GM19463 (cell line): ENCODE data around the gene SOAT1.

ENCODE experiments used
- ATAC-seq: cut with Tn5 transposase; IDR thresholded peaks from one replicate; pipeline ENCODE4 v1.9.1; 2021; ENCODE audit warnings: mild to moderate bottlenecking, moderate library complexity; ENCODE audit not compliant: unreplicated experiment

Gene SOAT1

GRCh38 chr1:179303200-179303785 is 9.7 kb downstream of the SOAT1 start:
- ATAC-seq = no peak

DNA sequence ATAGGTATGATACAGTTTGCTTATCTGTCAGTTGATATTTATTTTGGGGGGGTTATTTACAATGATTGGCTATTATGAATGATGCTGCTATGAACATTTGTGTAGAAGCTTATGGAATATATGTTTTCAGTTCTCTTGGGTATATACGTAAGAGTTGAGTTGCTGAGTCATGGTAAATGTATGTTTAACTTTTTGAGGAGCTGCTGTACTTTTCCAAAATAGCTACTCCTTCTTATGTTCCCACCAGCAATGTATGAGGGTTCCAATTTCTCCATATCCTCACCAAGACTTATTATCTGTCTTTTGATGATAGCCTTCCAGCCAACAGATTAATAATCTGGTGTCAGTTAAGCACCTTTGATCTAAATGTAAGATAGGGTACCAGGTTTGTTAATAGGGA is 11.9 kb downstream of the SOAT1 start:
- ATAC-seq = no peak

DNA sequence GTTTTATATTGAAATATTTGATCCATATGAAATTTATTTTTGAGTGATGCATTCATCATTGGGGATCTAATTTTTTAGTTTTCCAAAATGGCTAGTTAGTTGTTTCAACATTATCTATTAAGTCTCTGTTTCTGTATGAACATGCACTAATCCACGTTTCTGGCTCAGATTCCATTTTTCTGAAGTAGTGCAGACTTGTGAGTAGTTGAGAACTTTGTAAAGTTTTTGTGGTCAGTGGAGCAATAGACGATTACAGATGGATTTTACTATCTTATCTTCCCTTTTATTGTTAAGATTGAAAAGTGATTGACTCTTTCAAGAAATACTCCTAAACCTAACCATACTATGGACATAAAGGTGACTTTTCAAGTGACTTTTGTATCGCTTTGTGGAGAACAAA is 16.7 kb downstream of the SOAT1 start:
- no peak for ATAC-seq

- no peak for ATAC-seq
These were observed 17.1 kb downstream of the SOAT1 start for GRCh38 chr1:179310721-179311120.

GRCh38 chr1:179311149-179311700 is 17.6 kb downstream of the SOAT1 start:
- ATAC-seq = no peak

DNA sequence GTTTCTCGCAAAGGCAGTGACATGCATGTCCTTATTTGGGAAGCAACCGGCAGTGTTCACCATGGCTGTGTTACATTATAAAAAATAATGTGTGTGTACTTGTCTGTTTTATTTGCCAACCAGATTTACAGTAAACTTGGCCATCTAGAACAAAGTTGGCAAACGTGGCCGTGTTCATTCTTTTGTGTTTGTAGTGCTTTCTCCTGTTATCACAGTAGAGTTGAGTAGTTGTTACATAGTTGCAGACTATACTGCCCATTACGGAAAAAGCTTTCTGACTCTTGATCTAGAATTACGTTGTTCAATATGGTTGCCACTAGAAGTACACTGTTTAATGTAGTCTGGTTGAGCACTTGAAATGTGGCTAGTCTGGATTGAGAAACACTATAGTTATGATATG is 19.4 kb downstream of the SOAT1 start:
- no peak for ATAC-seq

GRCh38 chr1:179314928-179315327 is 21.3 kb downstream of the SOAT1 start:
- ATAC-seq = no peak

DNA sequence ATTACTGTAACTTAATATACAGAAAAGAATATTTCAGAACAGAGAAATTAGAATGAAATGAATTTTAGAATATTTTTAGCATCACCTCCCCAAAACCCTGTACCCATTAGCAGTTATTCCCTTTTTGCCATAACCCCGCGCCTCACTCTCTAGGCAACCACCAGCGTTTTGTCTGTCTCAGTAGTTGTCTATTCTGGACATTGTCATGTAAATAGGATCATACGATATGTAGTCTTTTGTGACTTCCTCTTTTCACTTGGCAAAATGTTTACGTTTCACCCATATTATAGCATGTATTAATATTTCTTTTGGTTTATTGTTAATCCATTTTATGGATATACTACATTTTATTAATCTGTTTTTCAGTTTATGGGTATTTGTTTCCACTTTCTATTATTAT is 24.9 kb downstream of the SOAT1 start:
- ATAC-seq = no peak

DNA sequence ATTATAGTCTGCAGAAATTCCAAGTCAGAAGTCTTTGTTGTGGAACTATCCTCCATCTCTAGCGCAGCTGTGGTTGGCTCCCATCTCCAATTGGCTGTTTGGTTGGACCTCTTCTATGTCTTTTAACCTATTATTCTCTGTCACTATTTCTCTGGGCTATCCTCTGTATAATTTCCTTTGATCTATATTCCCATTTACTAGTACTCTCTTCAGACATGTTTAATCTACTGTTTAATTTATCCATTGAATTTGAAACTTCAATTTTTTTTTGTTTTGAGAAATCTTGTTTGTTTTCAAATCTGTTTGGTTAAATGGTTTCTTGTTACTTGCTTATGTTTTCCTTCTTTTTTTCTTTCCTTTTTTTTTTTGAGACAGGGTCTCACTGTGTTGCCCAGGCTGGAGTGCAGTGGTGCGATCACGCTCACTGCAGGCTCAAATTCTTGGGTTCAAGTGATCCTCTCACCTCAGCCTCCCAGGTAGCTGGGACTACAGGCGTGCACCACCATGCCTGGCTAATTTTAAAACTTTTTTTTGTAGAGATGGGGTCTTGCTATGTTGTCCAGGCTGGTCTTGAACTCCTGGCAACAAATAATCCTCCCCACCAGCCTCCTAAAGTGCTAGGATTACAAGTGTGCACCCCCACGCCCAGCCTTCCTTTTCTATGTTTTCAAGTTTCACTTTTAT is 28.1 kb downstream of the SOAT1 start:
- no peak for ATAC-seq

DNA sequence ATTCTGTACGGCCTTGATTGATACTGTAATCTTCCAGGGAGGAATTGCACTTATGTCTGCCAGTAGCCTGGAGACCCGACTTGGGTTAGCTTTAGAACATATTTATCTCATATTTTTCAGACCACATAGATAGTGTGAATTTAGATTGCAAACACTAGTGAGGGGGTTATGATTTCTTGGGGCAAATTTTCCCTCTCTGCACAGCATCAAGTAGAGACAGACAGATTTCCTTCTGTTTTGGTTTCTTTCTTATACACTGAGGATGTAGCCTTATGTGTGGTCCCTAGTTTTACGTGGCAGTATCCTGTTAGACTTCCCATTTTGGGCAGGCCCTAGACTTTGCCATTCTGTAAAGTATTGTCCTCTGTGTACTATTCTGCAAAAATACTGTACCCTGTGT is 29.0 kb downstream of the SOAT1 start:
- no peak for ATAC-seq

GRCh38 chr1:179323436-179323835 is 29.8 kb downstream of the SOAT1 start:
- no peak for ATAC-seq

DNA sequence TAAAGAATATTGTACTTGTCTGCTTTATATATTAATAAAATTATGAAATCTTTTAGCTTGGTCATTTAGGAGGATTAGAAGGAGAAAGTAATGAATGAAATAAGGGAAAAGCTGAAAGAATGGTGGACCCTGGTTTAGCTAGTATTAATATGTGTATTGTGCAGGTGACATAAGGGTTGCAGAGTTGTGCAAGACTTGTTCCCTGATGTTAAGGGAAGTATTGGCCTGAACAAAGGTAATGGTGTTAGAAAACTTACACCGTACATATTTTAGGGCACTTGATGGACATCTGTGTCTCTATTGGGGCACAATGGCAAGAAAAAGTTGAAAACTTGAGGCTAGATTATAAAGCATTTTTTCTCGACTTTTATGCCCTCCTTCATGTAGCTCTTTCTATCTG is 32.2 kb downstream of the SOAT1 start:
- no peak for ATAC-seq

DNA sequence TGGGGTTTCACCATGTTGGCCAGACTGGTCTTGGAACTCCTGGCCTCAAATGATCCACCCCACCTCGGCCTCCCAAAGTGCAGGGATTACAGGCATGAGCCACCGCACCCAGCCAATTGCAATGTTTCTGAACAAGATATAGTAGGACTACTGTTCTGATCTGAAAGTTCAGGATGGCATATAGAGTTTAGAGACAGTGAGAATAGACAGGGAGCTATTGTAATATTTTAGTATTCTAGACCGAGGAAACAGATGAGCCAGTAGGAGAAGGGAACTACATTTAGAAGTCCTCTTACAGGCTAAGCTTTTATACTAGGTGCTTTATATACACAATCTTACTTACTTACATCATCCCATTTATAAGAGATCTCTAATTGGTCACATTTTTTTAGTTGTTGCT is 33.1 kb downstream of the SOAT1 start:
- ATAC-seq = no peak

- ATAC-seq = no peak
These were observed 33.6 kb downstream of the SOAT1 start for GRCh38 chr1:179327196-179327595.

DNA sequence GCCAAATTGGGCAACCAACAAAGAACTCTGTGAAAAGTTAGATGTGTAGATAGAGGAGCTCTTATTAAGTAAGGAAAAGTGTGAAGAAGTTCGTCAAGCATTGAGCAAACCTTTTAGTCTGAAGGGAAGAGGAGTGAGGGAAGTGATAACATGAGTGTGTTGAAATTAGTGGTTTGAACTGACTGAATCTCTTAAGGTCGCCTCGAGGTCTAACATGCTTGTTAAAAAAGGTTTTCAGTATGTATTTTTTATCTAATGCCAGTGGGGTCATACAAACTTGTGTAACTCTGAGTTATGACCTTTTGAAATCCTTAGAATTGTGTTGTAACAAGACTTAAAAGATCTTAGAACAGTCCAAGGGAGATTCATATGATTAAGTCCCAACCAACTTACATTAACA is 34.1 kb downstream of the SOAT1 start:
- no peak for ATAC-seq

DNA sequence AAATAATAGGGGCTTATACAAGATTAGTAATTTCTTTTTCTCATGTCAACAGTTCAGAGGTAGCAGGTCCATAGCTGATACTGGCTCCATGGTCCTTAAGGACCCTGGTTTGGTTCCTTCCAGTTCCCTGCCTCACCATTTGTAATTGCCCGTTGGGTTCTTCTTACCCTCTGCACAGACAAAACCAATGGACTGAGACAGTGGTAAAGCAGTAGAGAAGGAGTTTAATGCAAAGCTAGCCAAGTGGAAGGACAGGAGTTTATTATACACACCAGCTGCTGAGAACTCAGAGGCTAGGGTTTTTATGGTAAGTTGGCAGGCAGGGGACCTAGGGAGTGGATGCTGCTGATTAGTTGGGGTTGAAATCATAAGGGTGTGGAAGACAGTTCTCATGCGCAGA is 36.3 kb downstream of the SOAT1 start:
- ATAC-seq = no peak

DNA sequence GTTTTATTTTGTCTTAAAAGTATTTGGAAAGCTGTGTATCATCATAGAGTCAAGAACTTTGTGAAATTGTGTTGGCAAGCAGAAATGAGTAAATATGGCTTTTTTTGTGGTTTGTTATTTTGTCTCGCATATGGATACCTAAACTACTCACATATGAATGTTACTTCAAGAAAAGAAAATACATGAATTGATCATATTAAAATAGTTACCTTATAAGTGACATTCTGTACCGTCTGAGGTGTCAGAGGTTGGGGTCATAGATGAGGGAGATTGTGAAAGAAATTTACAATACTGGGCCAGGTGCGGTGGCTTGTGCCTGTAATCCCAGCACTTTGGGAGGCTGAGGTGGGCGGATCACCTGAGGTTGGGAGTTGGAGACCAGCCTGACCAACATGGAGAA is 40.8 kb downstream of the SOAT1 start:
- ATAC-seq = no peak

GRCh38 chr1:179337288-179337687 is 43.7 kb downstream of the SOAT1 start:
- ATAC-seq = no peak

- ATAC-seq = no peak
These were observed 44.5 kb downstream of the SOAT1 start for GRCh38 chr1:179337942-179338560.

DNA sequence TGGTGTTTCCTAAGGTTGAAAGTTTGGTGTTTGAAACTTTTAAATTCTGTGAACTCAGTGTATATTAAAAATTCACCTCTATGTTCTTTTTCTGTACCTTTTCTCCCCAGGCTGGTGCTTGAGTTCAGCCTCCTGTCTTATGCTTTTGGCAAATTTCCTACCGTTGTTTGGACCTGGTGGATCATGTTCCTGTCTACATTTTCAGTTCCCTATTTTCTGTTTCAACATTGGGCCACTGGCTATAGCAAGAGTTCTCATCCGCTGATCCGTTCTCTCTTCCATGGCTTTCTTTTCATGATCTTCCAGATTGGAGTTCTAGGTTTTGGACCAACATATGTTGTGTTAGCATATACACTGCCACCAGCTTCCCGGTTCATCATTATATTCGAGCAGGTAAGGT is 47.3 kb downstream of the SOAT1 start:
- ATAC-seq = no peak

DNA sequence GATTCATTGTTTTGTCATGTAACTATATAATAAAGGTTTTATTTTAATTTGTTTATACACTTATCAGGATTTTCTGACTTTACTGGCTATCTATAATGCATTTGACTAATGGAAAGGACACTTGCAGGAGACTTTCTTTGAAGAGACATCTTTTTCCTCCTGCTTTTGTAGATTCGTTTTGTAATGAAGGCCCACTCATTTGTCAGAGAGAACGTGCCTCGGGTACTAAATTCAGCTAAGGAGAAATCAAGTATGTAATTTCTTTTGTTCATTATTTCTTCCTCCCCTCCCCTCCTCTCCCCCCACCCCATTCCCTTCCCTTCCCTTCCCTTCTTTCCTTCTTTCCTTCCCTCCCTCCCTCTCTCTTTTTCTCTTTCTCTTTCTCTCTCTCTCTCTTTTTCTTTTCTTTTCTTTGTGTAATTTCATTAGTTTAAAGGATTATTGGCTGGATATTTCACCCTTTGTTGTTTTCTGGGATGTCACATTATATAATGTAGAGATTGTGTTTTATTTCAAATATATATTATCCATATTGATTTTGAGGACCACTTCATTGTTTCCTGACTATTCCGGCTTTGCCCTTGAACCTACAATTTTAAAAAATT is 48.4 kb downstream of the SOAT1 start:
- ATAC-seq = no peak
